ENCODE data around the gene LUM.

The LUM gene

DNA sequence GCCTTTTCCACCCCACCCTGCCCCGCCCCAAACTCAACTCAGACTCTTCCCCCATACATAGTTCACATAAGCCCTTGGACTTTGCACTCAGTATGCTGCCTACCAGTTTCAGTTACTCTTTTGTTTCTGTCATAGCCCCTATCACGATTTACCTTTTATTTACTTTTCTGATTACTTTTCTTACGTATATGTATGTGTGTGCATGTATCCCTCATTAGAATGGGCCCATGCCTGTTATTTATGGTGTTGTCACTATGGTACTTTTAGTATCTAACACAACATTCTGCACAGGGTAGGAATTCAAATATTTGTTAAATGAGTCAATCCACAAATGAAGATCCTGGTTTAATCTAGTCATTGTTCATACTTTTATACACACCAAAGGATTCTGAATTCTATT lies 16.5 kb upstream of the LUM start:
- POLR2A ChIA-PET: no interaction called here
- CTCF ChIA-PET: no interaction called here
- DNase-seq (ENCODE audit: extremely low spot score): no peak
- TF ChIP-seq, protein P1, sequence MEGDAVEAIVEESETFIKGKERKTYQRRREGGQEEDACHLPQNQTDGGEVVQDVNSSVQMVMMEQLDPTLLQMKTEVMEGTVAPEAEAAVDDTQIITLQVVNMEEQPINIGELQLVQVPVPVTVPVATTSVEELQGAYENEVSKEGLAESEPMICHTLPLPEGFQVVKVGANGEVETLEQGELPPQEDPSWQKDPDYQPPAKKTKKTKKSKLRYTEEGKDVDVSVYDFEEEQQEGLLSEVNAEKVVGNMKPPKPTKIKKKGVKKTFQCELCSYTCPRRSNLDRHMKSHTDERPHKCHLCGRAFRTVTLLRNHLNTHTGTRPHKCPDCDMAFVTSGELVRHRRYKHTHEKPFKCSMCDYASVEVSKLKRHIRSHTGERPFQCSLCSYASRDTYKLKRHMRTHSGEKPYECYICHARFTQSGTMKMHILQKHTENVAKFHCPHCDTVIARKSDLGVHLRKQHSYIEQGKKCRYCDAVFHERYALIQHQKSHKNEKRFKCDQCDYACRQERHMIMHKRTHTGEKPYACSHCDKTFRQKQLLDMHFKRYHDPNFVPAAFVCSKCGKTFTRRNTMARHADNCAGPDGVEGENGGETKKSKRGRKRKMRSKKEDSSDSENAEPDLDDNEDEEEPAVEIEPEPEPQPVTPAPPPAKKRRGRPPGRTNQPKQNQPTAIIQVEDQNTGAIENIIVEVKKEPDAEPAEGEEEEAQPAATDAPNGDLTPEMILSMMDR (IDR thresholded peaks at IDR 0.05; ENCODE audit: control extremely low read depth, extremely low read depth, low read depth, missing control alignments): no peak

DNA sequence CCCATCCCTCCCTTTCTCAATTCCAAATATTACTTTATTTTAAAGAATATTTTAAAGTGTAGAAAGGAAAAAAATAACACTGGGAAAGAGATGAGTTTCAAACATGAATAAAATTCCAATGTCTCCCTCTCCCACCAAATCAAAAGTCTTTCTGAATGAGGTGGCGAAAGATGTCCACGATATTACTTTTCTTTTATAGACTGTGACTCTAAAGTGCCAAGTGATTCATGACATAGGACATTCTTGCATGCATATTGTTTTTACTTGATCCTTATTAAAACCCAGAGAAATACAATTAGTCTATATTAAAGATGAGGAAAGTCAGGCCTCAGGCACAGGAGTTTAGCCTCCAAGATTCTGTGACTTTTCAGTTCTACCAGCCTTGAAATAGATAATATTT lies 16.0 kb upstream of the LUM start:
- TF ChIP-seq, protein P1 (IDR thresholded peaks at IDR 0.05; ENCODE audit: control extremely low read depth, extremely low read depth, low read depth, missing control alignments): no peak
- DNase-seq (ENCODE audit: extremely low spot score): no peak
- POLR2A ChIA-PET: no interaction called here
- CTCF ChIA-PET: no interaction called here

DNA sequence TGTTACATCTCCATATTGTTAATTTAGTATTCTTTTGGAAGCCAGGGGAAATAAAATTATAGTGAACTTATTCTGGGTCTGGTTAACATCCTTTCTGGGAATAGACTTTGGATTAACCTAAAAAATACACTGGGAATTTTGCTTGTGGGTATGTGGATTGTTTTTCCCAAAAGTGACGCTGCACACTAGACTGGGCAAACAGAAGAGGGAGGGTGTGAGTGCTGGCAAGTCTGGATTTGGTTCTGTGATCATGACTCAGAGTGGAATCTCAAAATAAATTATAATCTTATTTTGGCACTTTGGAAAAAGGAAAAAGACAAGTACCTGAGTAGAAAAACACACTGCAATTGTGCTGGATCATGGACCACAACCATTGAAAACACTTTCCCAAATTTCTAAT lies 15.2 kb upstream of the LUM start:
- POLR2A ChIA-PET: no interaction called here
- TF ChIP-seq, protein P1 (IDR thresholded peaks at IDR 0.05; ENCODE audit: control extremely low read depth, extremely low read depth, low read depth, missing control alignments): no peak
- DNase-seq (ENCODE audit: extremely low spot score): no peak

DNA sequence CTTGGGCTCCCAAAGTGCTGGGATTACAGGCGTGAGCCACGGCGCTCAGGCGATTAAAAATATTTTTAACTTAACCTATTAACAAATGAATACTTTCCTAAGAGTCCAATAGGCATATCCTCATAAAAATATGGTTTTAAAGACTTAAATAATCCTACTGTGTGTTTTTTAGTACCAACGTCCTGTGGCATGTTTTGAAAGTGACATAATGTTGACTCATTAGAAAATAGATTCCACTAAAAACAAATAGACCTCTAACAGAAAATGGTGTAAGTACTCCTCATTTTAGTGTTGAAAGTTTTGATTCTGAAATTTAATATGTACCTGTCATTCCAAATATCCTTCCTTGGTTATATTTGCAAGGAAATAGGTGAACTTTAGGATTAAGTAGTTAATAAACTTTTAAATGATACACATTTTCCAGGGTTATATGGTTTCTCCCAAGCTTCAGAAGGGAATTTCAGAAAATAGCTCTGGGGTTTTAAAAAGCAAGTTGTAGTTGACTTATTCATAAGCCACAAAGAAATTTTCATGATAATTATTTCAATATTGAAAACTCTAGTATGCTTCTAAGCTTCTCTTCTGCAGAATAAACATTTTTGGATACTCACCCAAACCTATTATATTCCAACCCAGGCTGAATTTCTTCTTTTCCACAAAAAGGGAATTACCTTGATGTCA lies 12.1 kb upstream of the LUM start:
- ChIA-PET CTCF (interaction anchor here (3.4 kb wide), 1 partner anchor 14 kb away, joined by 17 read pairs; no protein-coding TSS in a partner anchor), POLR2A (no interaction called here)
- no peak for DNase-seq (ENCODE audit: extremely low spot score)
- TF ChIP-seq, protein P1 (IDR thresholded peaks at IDR 0.05; ENCODE audit: control extremely low read depth, extremely low read depth, low read depth, missing control alignments): no peak

More for the DNA sequence above, 15.2 kb upstream of the LUM start:
- CTCF ChIA-PET: interaction anchor here (1.4 kb wide), 2 partner anchors 13 to 18 kb away, joined by 3 to 5 read pairs; no protein-coding TSS in a partner anchor

GRCh38 chr12:91120781-91121180 lies 9.5 kb upstream of the LUM start:
- DNase-seq (ENCODE audit: extremely low spot score): no peak
- CTCF ChIA-PET: no interaction called here
- POLR2A ChIA-PET: no interaction called here
- TF ChIP-seq, protein P1 (IDR thresholded peaks at IDR 0.05; ENCODE audit: control extremely low read depth, extremely low read depth, low read depth, missing control alignments): no peak

- POLR2A ChIA-PET: no interaction called here
Observed at GRCh38 chr12:91119089-91119488, 7.8 kb upstream of the LUM start.

More at GRCh38 chr12:91119089-91119488, 7.8 kb upstream of the LUM start:
- TF ChIP-seq, protein P1 (IDR thresholded peaks at IDR 0.05; ENCODE audit: control extremely low read depth, extremely low read depth, low read depth, missing control alignments): no peak
- CTCF ChIA-PET: interaction anchor here (3.4 kb wide), 1 partner anchor 10 kb away, joined by 18 read pairs; no protein-coding TSS in a partner anchor
- no peak for DNase-seq (ENCODE audit: extremely low spot score)
